GM21381 (cell line): ENCODE data around the gene PRKAG1.
"Not testable (repeated sequence)": the region's sequence is repeated elsewhere in the genome, so short reads cannot be mapped to it uniquely, and the experiment has no call there.

Experiments used
- ATAC-seq: cut with Tn5 transposase; IDR thresholded peaks from one replicate; pipeline ENCODE4 v1.9.1; 2021; ENCODE audit warnings: mild to moderate bottlenecking, moderate library complexity; ENCODE audit not compliant: unreplicated experiment

PRKAG1 gene

DNA sequence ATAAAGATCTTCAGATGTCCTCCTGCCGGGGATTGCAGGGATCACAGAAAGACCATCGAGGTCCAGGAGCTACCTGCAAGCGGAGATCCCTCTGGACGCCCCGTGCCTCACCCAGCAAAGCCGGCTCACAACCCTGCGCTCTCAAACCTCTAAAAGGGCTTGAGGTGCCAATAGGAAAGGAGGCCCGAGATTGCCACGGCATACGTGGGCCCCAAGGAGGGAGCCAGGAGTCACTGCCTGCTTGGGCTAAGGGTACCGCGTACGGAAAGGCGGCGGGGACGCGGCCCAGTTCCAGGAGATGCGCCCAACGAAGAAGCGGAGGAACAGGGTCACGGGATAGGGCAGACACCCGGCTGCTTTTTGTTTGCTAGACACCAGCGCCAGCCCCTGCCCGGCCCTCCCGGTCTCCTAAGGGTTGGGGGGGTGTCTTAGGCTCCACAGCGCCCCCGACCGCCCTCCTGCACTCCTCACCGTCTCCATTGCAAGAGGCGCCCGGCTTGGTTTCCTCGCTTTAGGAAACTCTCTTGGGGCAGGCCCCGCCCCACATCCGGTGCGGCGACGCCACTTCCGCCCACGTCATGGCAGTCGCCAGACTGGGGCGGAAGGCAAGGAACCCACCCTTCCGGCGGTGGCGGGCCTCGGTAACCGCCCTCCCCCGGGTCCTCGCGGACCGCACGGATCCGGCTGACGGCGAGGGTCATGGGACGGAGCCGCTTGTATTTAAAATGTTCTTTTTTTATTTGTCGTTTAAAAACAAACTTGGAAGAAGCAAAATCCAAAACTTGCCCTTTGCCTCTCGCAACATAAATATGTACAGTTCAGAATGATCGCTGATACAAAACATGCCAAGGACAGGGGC lies at the start of gene PRKAG1:
PRKAG1 (minus strand) TSS at position 516 of the 859 bp plus-strand sequence; CDS start at position 480, 36 bp downstream.
- ATAC-seq: peak; percentile 87

DNA sequence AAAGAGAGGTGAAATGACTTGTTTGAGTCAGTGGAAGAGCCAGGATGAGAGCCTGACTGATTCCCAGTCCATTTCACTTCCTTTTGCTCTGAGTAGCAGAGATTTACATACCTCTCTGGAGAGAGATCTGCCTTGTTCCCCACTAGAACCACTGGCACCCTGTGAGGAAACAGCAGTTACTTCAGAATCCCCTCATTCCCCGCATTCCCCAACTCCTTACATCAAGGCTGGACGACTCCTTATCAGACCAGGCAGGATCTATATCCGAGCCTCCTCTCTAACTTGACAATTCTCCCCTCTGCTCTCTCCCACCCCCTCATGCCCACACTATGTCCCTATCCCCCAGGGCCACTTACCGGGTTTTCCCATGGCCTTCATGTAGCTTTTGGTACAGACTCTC lies 47.5 kb upstream of the PRKAG1 start:
- ATAC-seq: no peak

DNA sequence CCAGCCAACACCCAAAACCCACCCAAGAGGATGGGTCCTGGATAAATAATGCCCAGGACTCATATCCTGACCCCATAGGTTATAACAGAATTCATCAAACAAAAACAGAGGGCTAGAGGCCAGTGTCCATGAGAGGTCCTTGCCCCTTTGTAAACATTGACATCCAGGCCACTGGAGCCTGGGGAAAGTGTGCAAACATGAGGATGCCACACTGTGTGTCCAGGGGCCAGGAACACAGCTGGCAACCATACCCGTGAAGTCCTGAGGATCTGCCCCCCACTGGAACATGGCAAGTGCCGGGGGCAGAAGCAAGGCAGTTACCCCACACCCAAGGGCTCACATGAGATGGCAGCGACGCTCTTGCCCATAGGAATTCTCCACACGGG lies 46.2 kb upstream of the PRKAG1 start:
- ATAC-seq: no peak

DNA sequence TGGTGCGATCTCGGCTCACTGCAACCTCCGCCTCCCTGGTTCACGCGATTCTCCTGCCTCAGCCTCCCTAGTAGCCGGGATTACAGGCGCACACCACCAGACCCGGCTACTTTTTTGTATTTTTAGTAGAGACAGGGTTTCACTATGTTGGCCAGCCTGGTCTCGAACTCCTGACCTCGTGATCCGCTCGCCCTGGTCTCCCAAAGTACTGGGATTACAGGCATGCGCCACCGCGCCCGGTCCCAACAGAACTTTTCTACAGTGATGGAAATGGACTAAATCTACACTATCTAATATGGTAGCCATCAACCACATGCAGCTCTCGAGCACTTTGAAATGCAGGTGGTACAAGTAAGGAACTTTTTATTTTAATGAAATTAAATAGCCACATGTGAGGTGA lies 43.3 kb upstream of the PRKAG1 start:
- ATAC-seq: not testable (repeated sequence)

DNA sequence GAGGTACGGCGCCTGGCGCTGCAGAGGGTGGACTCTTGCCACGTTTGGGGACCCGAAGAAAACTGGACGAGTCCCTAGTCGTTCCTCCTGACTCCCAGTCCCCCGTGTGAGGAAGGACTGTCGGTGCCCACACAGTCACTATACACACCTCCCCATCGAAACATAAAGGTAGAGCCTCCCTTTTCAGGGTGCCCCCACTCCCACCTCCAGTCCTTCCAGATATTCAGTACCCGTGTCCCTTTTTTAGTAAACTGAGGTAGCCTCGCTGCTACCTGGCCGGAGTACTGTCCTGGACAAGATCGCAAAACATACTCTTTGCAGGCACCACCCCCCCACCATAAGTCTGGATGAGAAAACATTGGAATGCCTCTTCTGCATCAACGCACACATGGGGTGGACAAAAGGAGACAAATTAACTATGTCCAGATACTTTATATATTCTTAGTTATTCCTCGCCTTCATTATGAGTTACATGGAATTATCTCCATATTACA lies 42.6 kb upstream of the PRKAG1 start:
- ATAC-seq: no peak

DNA sequence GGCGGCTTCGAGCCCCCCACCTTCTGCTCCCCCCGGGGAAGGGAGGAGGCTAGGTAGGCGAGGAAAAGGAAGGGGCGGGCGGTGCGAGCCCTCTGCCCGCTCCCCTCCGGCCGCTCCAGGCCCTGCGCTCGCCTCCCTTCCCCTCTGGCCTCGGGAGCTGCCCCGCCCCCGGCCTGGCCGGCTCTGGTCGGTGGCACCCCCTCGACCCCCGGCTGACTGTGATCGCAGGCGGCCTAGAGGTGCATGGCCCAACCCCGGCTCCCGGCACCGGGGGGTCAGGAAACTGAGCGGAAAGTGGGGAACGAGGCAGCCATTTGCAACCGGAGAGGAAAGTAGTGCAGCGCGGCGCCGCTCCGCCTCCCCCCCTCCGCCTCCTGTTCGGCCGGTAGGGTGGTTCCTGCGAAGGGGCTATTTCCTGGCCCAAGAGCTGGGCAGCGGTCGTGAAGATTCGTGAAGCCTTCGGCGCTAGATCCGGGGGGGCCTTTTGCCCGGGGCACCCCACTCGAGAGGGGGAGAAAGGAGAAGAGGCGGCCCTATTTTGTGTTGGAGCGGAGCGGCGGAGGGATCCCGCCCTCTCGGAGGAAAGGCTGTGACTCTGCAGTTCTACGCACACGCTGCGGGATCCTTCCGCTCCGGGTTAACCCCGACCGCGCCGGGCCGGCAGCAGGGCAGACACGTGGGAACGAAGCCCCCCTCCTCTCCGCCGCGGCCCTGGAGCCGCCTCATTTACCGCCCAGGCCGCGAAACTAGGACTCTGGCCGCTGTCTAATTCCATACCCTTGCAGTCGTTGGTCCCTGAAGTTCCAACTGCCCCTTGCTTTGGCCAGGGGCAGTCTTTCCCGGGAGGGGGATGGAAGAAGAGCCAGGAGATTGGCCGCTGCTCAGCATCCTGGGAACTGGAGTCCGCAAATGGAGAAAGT lies 41.9 kb upstream of the PRKAG1 start, which contains the start of gene KMT2D:
KMT2D (minus strand) TSS at position 558 of the 920 bp plus-strand sequence. CDS start 5,470 bp downstream, outside the sequence.
- ATAC-seq: peak; percentile 52

DNA sequence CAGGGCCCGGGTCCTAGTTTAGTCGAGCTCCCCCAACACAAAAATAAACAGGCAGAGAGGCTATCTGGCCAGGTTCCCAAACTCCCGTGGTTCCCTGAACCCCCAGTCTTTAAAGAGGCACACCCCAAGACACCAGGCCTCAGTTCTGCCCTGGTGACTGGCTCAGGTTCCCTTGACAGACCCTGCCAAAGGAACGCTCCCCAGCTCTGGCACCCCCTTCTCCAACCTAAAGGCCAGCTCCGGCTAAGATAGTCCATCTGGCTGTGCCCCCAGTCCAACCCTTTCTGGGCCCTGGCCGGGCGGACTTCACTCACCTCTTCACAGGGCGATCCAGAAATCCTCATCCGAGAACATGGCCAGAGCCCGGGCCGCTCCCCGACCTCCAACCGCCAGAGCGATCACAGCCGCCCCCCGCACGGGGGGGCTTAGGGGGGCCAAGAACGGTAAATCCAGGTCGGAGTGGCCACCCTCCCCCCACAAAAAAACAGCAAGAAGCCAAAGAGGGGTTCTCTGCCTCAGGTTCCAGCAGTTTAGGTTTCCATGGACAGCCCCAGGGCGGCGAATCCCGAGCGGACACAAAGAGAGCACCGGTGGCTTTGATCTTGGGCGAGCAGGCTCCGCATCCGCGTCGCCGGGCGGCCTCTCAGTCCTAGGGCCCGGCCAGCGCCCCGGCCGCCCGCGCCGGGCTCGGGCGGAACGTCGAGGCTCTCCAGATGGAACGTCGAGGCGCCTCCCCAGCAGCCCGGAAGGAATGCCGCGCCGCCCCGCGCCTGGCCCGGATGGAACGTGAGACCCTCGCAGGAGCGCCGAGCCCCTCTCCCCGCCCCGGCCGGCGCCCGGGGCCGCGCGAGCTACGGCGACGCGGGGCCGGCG lies 41.0 kb upstream of the PRKAG1 start:
- peak; percentile 14 for ATAC-seq

DNA sequence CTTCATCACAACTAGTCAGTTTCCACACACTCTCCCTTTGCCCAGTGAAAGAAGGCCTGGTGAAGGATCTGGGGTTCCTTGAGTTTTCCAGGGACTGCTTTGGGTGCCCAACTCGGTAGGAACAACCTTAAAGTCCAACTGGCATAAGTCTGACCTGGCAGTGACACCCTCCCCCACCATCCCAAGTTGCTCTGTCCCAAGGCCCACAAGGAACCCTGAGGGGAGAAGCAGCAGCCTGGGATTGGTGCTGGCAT lies 40.4 kb upstream of the PRKAG1 start:
- ATAC-seq: no peak

DNA sequence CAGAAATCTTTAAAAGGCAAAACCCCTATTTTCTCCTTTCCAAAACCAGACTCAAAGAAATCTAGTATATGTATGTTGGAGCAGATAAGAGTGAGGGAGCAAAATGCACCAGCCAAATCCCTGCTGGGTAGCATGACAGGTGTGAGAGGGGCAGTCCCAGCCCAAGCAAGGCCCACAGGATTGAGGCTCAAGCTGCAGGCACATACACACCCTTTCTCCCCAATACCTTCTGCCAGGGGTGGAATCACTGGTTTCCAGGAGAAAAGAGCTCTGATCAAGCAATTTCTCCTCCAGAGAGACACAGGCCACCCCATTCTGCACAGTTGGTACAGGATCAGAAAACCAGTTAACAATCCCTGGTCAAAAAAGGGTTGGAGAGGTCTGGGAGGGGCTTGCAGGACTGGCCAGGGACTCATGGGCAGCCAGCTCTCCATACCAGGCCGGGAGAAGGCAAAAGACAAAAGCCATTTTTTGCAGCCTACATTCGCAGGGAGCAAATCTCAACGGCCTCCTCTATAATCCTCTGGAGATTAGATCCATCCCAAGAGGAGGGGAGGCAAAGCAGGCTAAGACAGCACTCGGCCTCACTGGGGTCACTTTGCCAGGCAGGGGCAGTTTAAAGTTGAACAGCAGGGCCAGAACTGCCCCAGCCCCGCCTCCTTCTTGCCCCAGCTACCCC lies 39.9 kb upstream of the PRKAG1 start:
- no peak for ATAC-seq

DNA sequence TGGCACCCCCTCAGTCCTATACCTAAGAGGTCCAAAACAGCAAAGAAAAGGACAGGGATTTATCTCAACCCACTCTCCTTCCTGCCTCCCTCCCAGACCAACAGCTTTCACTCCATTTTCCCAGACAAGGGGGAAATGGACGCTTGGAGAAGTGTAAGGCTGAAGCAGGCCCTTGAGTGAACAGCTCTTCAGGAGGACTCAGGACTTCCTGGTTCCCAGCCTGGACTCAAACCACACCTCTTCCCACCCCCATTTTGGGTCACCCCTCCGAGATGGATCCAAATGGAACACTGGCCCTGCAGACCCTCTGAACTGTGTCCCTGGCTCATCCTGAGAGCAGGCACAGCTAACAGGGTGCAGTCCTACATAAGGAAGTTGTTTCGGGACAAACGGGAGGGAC lies 39.3 kb upstream of the PRKAG1 start:
- ATAC-seq: no peak

DNA sequence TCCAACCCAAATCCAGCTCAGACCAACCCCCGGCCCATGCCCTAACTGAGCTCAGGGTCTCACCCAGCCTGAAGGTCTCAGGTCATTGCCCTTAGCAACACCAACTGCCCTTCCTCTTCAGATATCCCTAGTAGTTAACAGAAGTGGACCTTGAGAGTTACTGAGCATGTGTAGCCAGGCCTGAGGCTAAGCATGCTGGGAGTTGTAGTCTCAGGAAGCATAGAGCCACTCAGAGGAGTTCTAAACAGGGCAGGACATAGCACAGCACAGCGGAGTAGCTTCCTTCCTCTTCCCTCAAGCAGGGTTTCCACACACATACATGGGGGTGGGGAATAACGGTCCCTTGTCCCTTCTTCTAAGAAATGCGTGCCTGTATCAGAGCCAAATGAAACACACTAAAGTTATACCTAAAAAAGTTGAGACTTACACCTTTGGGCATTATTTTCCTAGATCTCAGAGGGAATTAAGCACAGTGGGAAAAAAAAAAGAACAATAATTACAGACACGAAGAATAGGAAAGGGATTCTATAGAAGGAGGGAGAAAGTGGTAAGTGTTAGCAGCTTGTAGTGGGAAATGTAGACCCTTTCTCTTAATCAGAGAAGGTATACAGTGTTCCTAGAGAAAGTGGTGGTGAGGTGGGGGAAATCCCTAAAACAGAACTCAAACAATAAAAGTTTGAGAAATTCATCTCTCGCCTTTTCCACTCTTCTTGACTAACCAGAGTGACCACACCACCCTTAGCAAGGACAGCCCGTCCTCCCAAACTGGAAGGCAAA lies 37.6 kb upstream of the PRKAG1 start:
- ATAC-seq: peak; percentile 49

DNA sequence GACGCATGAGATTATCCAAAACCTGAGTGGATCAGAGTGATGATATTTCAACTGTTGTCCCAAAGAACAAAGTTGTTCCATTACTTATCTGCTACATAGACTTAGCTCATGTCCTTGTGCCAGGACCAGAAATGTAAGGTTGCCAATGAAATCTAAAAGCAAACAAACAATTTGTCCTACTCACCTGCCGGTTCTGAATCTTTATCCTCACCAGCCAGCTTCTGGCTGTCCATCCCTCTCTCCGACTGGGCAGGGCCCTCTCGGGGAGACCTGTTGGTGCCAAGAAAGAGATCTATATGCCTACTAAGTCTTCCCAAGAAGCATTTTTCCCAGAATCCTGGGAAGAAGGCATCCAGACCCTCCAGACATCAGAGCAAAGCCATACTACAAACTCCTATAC lies 36.5 kb upstream of the PRKAG1 start:
- ATAC-seq: no peak

DNA sequence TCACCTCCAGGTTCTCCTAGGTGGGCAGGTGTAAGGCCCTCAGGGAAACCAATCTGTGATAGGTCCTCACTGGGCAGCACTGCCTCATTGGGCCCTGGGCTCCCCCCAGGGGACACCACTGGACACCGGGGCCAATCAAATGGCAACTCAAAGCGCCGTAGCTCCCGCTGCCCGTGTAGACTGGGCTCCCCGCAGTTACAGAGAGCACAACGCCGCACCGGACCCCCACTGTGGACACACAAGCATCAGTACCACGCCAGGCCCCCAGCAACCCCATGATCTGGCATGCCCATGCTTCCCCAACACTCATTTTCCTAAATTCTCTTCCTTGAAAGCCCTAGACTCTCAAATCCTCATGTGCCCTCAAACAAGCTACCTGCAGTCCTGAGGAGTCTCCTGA lies 35.9 kb upstream of the PRKAG1 start:
- no peak for ATAC-seq

DNA sequence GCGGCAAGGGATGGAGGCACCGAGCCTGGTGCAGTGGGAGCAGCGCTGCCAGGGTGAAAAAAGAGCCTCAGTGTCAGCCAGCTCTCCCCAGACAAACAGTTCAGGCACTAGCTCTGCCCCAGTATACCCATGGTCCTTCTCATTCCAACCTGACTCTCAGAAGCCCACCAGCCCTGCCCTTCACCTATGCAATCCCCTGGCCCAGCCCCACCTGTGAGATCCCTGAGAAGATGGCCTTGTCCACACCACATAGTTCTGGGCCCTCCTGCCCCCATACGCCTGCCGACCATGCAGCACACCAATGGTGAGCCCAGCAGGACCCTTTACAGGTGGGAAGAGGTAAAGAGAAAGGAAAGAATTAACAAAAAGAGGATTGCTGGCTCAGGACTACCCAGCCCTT lies 35.5 kb upstream of the PRKAG1 start:
- no peak for ATAC-seq

DNA sequence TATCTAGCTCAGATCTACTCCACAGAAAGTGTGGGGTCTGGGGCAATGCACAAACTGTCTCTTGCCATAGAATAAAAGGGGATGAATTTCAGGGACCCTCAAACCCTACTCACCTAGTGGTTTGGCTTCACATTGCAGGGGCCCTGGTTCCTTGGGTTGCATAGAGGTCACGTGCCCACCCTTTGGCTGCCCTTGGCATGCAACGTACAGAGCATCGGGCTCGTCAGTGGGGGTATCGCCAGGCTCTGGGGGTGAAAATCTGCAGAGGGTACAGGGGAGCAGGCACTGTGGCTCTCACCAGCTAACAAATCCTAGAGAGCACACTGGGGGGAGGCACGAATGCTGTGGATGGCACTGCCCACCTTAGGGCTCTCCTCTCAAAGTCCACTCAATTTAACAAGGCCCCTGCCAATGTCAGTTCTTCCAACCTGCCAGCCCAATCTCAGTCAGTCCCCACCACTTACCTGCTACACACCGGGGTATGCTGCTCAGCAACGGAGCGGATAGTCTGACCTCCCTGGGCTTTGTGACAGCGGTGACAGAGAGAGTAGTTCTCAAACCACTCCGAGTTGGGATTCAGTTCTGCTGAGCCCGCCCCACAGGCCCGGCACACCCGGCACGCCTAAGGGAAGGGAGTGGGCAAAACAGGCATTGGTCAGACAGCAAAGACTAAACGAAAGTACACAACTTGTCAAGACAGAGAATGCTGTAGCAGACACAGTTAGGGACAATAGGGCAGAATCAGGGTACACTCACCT lies 34.1 kb upstream of the PRKAG1 start:
- no peak for ATAC-seq

DNA sequence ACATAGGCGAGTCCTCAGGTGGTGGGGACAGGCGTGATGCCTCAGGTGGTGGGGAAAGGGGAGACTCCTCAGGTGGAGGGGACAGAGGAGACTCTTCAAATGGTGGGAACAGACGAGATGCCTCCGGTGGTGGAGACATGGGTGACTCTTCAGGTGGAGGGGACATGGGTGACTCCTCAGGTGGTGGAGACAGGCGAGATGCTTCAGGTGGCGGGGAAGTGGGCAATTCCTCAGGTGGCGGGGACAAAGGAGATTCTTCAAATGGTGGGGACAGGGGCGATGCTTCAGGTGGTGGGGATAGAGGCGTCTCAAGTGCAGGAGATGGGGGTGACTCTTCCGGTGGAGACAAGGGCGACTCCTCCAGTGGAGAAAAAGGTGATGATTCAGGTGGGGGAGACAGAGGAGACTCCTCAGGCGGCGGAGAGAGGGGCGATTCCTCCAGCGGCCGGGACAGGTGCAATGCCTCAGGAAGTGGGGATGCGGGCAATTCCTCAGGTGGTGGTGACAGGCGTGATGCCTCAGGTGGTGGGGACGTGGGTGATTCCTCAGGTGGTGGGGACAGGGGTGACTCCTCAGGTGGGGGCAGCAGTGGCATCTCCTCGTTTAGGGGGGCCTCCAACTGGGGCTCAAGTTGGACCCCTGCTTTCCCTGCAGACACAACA lies 33.3 kb upstream of the PRKAG1 start:
- no peak for ATAC-seq

DNA sequence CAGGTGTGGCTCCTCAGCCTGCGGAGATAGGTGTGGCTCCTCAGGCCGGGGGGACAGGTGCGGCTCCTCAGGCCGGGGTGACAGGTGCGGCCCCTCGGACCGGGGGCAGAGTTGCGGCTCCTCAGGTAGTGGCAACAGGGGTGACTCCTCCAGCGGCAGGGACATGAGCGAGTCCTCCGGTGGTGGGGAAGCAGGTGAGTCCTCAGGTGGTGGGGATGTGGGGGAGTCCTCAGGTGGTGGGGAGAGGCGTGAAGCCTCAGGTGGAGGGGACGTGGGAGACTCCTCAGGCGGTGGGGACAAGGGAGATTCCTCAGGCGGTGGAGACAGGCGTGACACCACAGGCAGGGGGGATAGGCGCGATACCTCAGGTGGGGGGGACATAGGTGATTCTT lies 32.8 kb upstream of the PRKAG1 start:
- no peak for ATAC-seq
